Sigmoid colon (tissue), 4 donors: Measurements from ENCODE around the gene SAMD4A.

ENCODE experiments used
- EP300 ChIP-seq, 4 donors: sonication (generic); formaldehyde crosslinking; IDR thresholded peaks; one replicate each; pipeline ENCODE4 v1.6.1; 2017; ENCODE audit warnings: antibody characterized with exemption in 4 of 4
- POLR2A ChIP-seq, 2 donors: fragments of 450-650 bp; IDR thresholded peaks; one replicate each; pipeline ENCODE4 v1.6.1; 2016; ENCODE audit warnings: antibody characterized with exemption in 2 of 2, mild to moderate bottlenecking in 2 of 2, moderate library complexity in 2 of 2
- POLR2AphosphoS5 ChIP-seq, 4 donors: sonication (generic); formaldehyde crosslinking; IDR thresholded peaks; one replicate each; pipeline ENCODE4 v1.6.1; 2017; ENCODE audit warnings: antibody characterized with exemption in 4 of 4
- TF ChIP-seq, protein P1 (sequence below), 4 experiments: fragments of 450-650 bp in 3 of 4; fragments of 200-600 bp in 1 of 4; IDR thresholded peaks; one replicate each; pipeline ENCODE4 v1.5.1; 2016 to 2019; ENCODE audit warnings: antibody characterized with exemption in 4 of 4, mild to moderate bottlenecking in 3 of 4, moderate library complexity in 2 of 4

GRCh38 chr14:54756656-54757392, 189.9 kb downstream of the SAMD4A start:
- TF ChIP-seq, protein P1, sequence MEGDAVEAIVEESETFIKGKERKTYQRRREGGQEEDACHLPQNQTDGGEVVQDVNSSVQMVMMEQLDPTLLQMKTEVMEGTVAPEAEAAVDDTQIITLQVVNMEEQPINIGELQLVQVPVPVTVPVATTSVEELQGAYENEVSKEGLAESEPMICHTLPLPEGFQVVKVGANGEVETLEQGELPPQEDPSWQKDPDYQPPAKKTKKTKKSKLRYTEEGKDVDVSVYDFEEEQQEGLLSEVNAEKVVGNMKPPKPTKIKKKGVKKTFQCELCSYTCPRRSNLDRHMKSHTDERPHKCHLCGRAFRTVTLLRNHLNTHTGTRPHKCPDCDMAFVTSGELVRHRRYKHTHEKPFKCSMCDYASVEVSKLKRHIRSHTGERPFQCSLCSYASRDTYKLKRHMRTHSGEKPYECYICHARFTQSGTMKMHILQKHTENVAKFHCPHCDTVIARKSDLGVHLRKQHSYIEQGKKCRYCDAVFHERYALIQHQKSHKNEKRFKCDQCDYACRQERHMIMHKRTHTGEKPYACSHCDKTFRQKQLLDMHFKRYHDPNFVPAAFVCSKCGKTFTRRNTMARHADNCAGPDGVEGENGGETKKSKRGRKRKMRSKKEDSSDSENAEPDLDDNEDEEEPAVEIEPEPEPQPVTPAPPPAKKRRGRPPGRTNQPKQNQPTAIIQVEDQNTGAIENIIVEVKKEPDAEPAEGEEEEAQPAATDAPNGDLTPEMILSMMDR (IDR thresholded peaks at IDR 0.05): no peak
- TF ChIP-seq POLR2A (IDR thresholded peaks at IDR 0.05): no peak
- no peak for TF ChIP-seq EP300 (IDR thresholded peaks at IDR 0.05)
- no peak for TF ChIP-seq POLR2AphosphoS5 (IDR thresholded peaks at IDR 0.05)
